WTC11 (cell line): ENCODE results near the gene SUSD4. TPM values are rescaled to one million over a fixed set of nuclear protein-coding genes. Genes with fewer than 3 reads are reported as not detected.

Experiments used
- ATAC-seq: fragments of 200-7000 bp; cut with Tn5 transposase; 2 replicates; pipeline ENCODE4 v1.10.0; 2021; ENCODE audit warnings: mild to moderate bottlenecking, moderate library complexity
- CTCF ChIA-PET: fragments of 300-600 bp; sonication (Branson Sonifier 250); formaldehyde crosslinking; loops from one replicate; lab custom pipeline; 2021; ENCODE audit warnings: antibody characterized with exemption; lab: Charles Lee
- POLR2A ChIA-PET: fragments of 350-600 bp; sonication (Branson Sonifier 250); formaldehyde crosslinking; loops from one replicate; lab custom pipeline; 2021; ENCODE audit warnings: antibody characterized with exemption; lab: Charles Lee
- DNase-seq: peaks from one replicate; pipeline ENCODE4 v3.0.0; 2021; ENCODE audit warnings: low spot score
- H3K27ac Mint-ChIP-seq: 2 replicates; pipeline ENCODE4 v1.8.0; 2021; ENCODE audit warnings: mixed read lengths
- H3K27me3 Mint-ChIP-seq: 2 replicates; pipeline ENCODE4 v1.8.0; 2021; ENCODE audit warnings: low read depth, mild to moderate bottlenecking, moderate library complexity, mixed read lengths
- H3K36me3 Mint-ChIP-seq: 2 replicates; pipeline ENCODE4 v1.8.0; 2021; ENCODE audit warnings: mixed read lengths
- H3K4me1 Mint-ChIP-seq: 2 replicates; pipeline ENCODE4 v1.8.0; 2022; ENCODE audit warnings: mixed read lengths
- H3K4me3 Mint-ChIP-seq: 2 replicates; pipeline ENCODE4 v1.8.0; 2021; ENCODE audit warnings: mild to moderate bottlenecking, moderate library complexity, mixed read lengths
- H3K9me3 Mint-ChIP-seq: 2 replicates; pipeline ENCODE4 v1.8.0; 2021; ENCODE audit warnings: mixed read lengths
- CTCF ChIP-seq: fragments of 200-600 bp; IDR thresholded peaks from 2 replicates; pipeline ENCODE4 v1.8.0; 2022; ENCODE audit warnings: antibody characterized with exemption
- E2F1 ChIP-seq: sonication (generic); formaldehyde crosslinking; IDR thresholded peaks from 2 replicates; pipeline ENCODE4 v1.8.0; 2022; ENCODE audit warnings: mild to moderate bottlenecking, missing genetic modification reagents
- EMX1 ChIP-seq: fragments of 250-450 bp; sonication (Bioruptor Pico); IDR thresholded peaks from 2 replicates; pipeline ENCODE4 v1.8.0; 2021; ENCODE audit warnings: mild to moderate bottlenecking
- ESRRA ChIP-seq: sonication (generic); formaldehyde crosslinking; IDR thresholded peaks from 2 replicates; pipeline ENCODE4 v1.8.1; 2022; ENCODE audit warnings: mild to moderate bottlenecking, missing genetic modification reagents, borderline replicate concordance
- FOXJ3 ChIP-seq: sonication (generic); formaldehyde crosslinking; IDR thresholded peaks from 2 replicates; pipeline ENCODE4 v1.9.0; 2021; ENCODE audit warnings: missing genetic modification reagents, mild to moderate bottlenecking, borderline replicate concordance
- FOXK1 ChIP-seq: sonication (generic); formaldehyde crosslinking; IDR thresholded peaks from 2 replicates; pipeline ENCODE4 v1.8.0; 2022; ENCODE audit warnings: mild to moderate bottlenecking, moderate library complexity, missing genetic modification reagents
- GTF2I ChIP-seq: fragments of 250-450 bp; sonication (Bioruptor Pico); conservative IDR thresholded peaks from 2 replicates; pipeline ENCODE4 v1.4.0; 2021; ENCODE audit warnings: mild to moderate bottlenecking
- HMGA2 ChIP-seq: fragments of 250-450 bp; sonication (Bioruptor Pico); IDR thresholded peaks from 2 replicates; pipeline ENCODE4 v1.4.0; 2021; ENCODE audit warnings: mild to moderate bottlenecking, moderate library complexity
- JAZF1 ChIP-seq: fragments of 250-450 bp; sonication (Bioruptor Pico); IDR thresholded peaks from 2 replicates; pipeline ENCODE4 v1.9.0; 2021; ENCODE audit warnings: moderate library complexity, mild to moderate bottlenecking, inconsistent platforms
- JUN ChIP-seq: sonication (generic); formaldehyde crosslinking; IDR thresholded peaks from 2 replicates; pipeline ENCODE4 v1.8.0; 2023; ENCODE audit warnings: mild to moderate bottlenecking, missing genetic modification reagents
- MAX ChIP-seq: sonication (generic); formaldehyde crosslinking; IDR thresholded peaks from 2 replicates; pipeline ENCODE4 v1.8.0; 2022; ENCODE audit warnings: mild to moderate bottlenecking, missing genetic modification reagents
- NR1H2 ChIP-seq: sonication (generic); formaldehyde crosslinking; IDR thresholded peaks from 2 replicates; pipeline ENCODE4 v1.9.0; 2021; ENCODE audit warnings: mild to moderate bottlenecking, moderate library complexity, missing genetic modification reagents
- OVOL2 ChIP-seq: fragments of 250-450 bp; sonication (Bioruptor Pico); IDR thresholded peaks from 2 replicates; pipeline ENCODE4 v1.9.0; 2021; ENCODE audit warnings: mild to moderate bottlenecking, borderline replicate concordance
- RELA ChIP-seq: sonication (generic); formaldehyde crosslinking; IDR thresholded peaks from 2 replicates; pipeline ENCODE4 v1.8.1; 2022; ENCODE audit warnings: missing genetic modification reagents, mild to moderate bottlenecking, borderline replicate concordance
- SMAD4 ChIP-seq: sonication (generic); formaldehyde crosslinking; IDR thresholded peaks from 2 replicates; pipeline ENCODE4 v1.8.0; 2022; ENCODE audit warnings: mild to moderate bottlenecking, missing genetic modification reagents
- SP1 ChIP-seq: sonication (generic); formaldehyde crosslinking; conservative IDR thresholded peaks from 2 replicates; pipeline ENCODE4 v1.8.1; 2022; ENCODE audit warnings: missing genetic modification reagents
- TEAD4 ChIP-seq: sonication (generic); formaldehyde crosslinking; IDR thresholded peaks from 2 replicates; pipeline ENCODE4 v1.8.0; 2022; ENCODE audit warnings: mild to moderate bottlenecking, missing genetic modification reagents
- TP53 ChIP-seq: sonication (generic); formaldehyde crosslinking; IDR thresholded peaks from 2 replicates; pipeline ENCODE4 v1.8.1; 2023; ENCODE audit warnings: mild to moderate bottlenecking, missing genetic modification reagents
- ZBTB21 ChIP-seq: sonication (generic); formaldehyde crosslinking; IDR thresholded peaks from 2 replicates; pipeline ENCODE4 v1.8.1; 2023; ENCODE audit warnings: mild to moderate bottlenecking, missing genetic modification reagents, borderline replicate concordance
- ZMAT4 ChIP-seq: fragments of 250-450 bp; sonication (Bioruptor Pico); IDR thresholded peaks from 2 replicates; pipeline ENCODE4 v1.9.0; 2021; ENCODE audit warnings: mild to moderate bottlenecking
- ZNF317 ChIP-seq: sonication (generic); formaldehyde crosslinking; IDR thresholded peaks from 2 replicates; pipeline ENCODE4 v1.8.1; 2023; ENCODE audit warnings: low read depth, mild to moderate bottlenecking, moderate library complexity, missing genetic modification reagents, borderline replicate concordance
- ZNF671 ChIP-seq: fragments of 250-450 bp; sonication (Bioruptor Pico); IDR thresholded peaks from 2 replicates; pipeline ENCODE4 v1.8.0; 2021; ENCODE audit warnings: mild to moderate bottlenecking
- total RNA-seq: library from RNA; stranded (reverse); gene quantifications from 3 replicates; pipeline ENCODE4 v1.2.3, GENCODE V29; 2021
- TF ChIP-seq, protein P1 (sequence below): sonication (generic); formaldehyde crosslinking; conservative IDR thresholded peaks from 2 replicates; pipeline ENCODE4 v1.8.1; 2022; ENCODE audit warnings: mild to moderate bottlenecking, missing genetic modification reagents
- TF ChIP-seq, protein P2 (sequence below): sonication (generic); formaldehyde crosslinking; IDR thresholded peaks from 2 replicates; pipeline ENCODE4 v1.8.0; 2022; ENCODE audit warnings: missing genetic modification reagents
- TF ChIP-seq, protein P3 (sequence below): sonication (generic); formaldehyde crosslinking; IDR thresholded peaks from 2 replicates; pipeline ENCODE4 v1.8.0; 2023; ENCODE audit warnings: missing genetic modification reagents
- TF ChIP-seq, protein P4 (sequence below): sonication (generic); formaldehyde crosslinking; IDR thresholded peaks from 2 replicates; pipeline ENCODE4 v1.8.1; 2022; ENCODE audit warnings: low read depth, missing genetic modification reagents, borderline replicate concordance

The SUSD4 gene
- total RNA-seq, 1 experiment from 2014 or later: 1.8 TPM

DNA sequence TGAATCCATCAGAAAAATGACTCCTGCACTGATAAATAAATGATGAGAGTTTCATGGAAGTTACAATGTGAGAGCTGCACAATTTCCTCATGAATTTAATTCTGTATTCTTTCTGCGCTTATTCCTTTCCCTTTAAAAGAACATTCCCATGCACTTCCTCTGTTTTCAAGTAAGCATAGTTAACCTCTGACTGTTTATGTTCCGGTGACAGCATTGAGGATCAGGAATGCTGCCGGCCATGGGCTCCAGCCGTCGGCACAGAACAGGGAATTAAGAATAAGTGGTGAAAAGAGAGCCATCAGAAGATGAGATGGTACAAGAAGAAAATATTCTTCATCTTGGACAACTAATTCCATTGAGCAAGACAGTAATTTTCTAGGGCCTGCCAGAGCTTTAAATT lies 65.3 kb downstream of the SUSD4 start (continued):
- TF ChIP-seq, protein P1, sequence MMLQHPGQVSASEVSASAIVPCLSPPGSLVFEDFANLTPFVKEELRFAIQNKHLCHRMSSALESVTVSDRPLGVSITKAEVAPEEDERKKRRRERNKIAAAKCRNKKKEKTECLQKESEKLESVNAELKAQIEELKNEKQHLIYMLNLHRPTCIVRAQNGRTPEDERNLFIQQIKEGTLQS: no peak
- TF ChIP-seq TEAD4 (no peak), RELA (CRISPR knock-in tag) (no peak), HMGA2 (CRISPR knock-in tag) (no peak), ZMAT4 (CRISPR knock-in tag) (no peak)

- DNase-seq (no peak), ATAC-seq (no peak)
- Mint-ChIP-seq H3K27ac (no peak overlapping the region), H3K4me3 (no peak overlapping the region), H3K36me3 (peaks cover 4% of the 10 kb centered on the region; the same call in 1 of the 2 replicates), H3K27me3 (peaks cover under 1% of the 10 kb centered on the region; the same call in 1 of the 2 replicates), H3K9me3 (peaks cover 9% of the 10 kb centered on the region), H3K4me1 (no peaks in the 10 kb centered on the region)
- POLR2A ChIA-PET: no interaction called here
- CTCF ChIA-PET: no interaction called here
- no peak for TF ChIP-seq RELA (CRISPR knock-in tag)
- no peak for TF ChIP-seq CTCF
- no peak for TF ChIP-seq EMX1 (CRISPR knock-in tag)
- no peak for TF ChIP-seq OVOL2 (CRISPR knock-in tag)
- TF ChIP-seq TEAD4: no peak
- TF ChIP-seq ZNF317: no peak
- TF ChIP-seq, protein P2, sequence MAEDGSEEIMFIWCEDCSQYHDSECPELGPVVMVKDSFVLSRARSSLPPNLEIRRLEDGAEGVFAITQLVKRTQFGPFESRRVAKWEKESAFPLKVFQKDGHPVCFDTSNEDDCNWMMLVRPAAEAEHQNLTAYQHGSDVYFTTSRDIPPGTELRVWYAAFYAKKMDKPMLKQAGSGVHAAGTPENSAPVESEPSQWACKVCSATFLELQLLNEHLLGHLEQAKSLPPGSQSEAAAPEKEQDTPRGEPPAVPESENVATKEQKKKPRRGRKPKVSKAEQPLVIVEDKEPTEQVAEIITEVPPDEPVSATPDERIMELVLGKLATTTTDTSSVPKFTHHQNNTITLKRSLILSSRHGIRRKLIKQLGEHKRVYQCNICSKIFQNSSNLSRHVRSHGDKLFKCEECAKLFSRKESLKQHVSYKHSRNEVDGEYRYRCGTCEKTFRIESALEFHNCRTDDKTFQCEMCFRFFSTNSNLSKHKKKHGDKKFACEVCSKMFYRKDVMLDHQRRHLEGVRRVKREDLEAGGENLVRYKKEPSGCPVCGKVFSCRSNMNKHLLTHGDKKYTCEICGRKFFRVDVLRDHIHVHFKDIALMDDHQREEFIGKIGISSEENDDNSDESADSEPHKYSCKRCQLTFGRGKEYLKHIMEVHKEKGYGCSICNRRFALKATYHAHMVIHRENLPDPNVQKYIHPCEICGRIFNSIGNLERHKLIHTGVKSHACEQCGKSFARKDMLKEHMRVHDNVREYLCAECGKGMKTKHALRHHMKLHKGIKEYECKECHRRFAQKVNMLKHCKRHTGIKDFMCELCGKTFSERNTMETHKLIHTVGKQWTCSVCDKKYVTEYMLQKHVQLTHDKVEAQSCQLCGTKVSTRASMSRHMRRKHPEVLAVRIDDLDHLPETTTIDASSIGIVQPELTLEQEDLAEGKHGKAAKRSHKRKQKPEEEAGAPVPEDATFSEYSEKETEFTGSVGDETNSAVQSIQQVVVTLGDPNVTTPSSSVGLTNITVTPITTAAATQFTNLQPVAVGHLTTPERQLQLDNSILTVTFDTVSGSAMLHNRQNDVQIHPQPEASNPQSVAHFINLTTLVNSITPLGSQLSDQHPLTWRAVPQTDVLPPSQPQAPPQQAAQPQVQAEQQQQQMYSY: no peak
- TF ChIP-seq NR1H2 (CRISPR knock-in tag): no peak
- no peak for TF ChIP-seq ESRRA
Observed at GRCh38 chr1:223297800-223298199, 66.2 kb downstream of the SUSD4 start.

GRCh38 chr1:223291796-223292195 lies 72.2 kb downstream of the SUSD4 start:
- Mint-ChIP-seq H3K4me1 (no peaks in the 10 kb centered on the region), H3K36me3 (no peaks in the 10 kb centered on the region), H3K4me3 (no peak overlapping the region), H3K27ac (no peak overlapping the region), H3K27me3 (peaks cover 2% of the 10 kb centered on the region; the same call in 1 of the 2 replicates), H3K9me3 (no peaks in the 10 kb centered on the region)
- no peak for ATAC-seq
- CTCF ChIA-PET: no interaction called here
- POLR2A ChIA-PET: no interaction called here
- DNase-seq: no peak
- TF ChIP-seq HMGA2 (CRISPR knock-in tag): no peak
- no peak for TF ChIP-seq GTF2I
- TF ChIP-seq FOXK1 (CRISPR knock-in tag): no peak
- TF ChIP-seq, protein P3, sequence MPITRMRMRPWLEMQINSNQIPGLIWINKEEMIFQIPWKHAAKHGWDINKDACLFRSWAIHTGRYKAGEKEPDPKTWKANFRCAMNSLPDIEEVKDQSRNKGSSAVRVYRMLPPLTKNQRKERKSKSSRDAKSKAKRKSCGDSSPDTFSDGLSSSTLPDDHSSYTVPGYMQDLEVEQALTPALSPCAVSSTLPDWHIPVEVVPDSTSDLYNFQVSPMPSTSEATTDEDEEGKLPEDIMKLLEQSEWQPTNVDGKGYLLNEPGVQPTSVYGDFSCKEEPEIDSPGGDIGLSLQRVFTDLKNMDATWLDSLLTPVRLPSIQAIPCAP (CRISPR knock-in tag): no peak
- TF ChIP-seq SMAD4: no peak
- TF ChIP-seq ZNF671: no peak
- no peak for TF ChIP-seq JUN
- TF ChIP-seq MAX (CRISPR knock-in tag): no peak
- TF ChIP-seq, protein P1: no peak
- TF ChIP-seq, protein P4, sequence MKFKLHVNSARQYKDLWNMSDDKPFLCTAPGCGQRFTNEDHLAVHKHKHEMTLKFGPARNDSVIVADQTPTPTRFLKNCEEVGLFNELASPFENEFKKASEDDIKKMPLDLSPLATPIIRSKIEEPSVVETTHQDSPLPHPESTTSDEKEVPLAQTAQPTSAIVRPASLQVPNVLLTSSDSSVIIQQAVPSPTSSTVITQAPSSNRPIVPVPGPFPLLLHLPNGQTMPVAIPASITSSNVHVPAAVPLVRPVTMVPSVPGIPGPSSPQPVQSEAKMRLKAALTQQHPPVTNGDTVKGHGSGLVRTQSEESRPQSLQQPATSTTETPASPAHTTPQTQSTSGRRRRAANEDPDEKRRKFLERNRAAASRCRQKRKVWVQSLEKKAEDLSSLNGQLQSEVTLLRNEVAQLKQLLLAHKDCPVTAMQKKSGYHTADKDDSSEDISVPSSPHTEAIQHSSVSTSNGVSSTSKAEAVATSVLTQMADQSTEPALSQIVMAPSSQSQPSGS (CRISPR knock-in tag): no peak
- TF ChIP-seq ESRRA: no peak
- no peak for TF ChIP-seq SP1 (CRISPR knock-in tag)
- no peak for TF ChIP-seq FOXJ3 (CRISPR knock-in tag)
- no peak for TF ChIP-seq ZBTB21 (CRISPR knock-in tag)
- no peak for TF ChIP-seq E2F1 (CRISPR knock-in tag)
- no peak for TF ChIP-seq JAZF1 (CRISPR knock-in tag)
- TF ChIP-seq TP53: no peak
